Breast epithelium (tissue), 3 donors: ENCODE data around the gene EHD4.

Experiments used
- CTCF ChIP-seq, 3 donors: fragments of 450-650 bp; IDR thresholded peaks; one replicate each; pipeline ENCODE4 v1.5.1; 2016 to 2017; ENCODE audit warnings: antibody characterized with exemption in 3 of 3, mild to moderate bottlenecking in 3 of 3, moderate library complexity in 3 of 3
- POLR2A ChIP-seq: fragments of 450-650 bp; IDR thresholded peaks from one replicate; pipeline ENCODE4 v1.6.1; 2016; ENCODE audit warnings: antibody characterized with exemption, mild to moderate bottlenecking, moderate library complexity
- POLR2AphosphoS5 ChIP-seq, 3 donors: sonication (generic); formaldehyde crosslinking; IDR thresholded peaks; one replicate each; pipeline ENCODE4 v1.6.1; 2017; ENCODE audit warnings: antibody characterized with exemption in 3 of 3

- TF ChIP-seq POLR2AphosphoS5 (IDR thresholded peaks at IDR 0.05) (no peak), CTCF (IDR thresholded peaks at IDR 0.05) (no peak), POLR2A (no peak)
These were observed 78.7 kb downstream of the EHD4 start, which contains the start of gene SPTBN5 for GRCh38 chr15:41893422-41894250.
